ENCODE measurements around the gene PASK. TPM values are rescaled to one million over a fixed set of nuclear protein-coding genes. Genes with fewer than 3 reads are reported as not detected.

Gene PASK
- total RNA-seq, 1 donor from 2014 or later: 10.5 TPM

DNA sequence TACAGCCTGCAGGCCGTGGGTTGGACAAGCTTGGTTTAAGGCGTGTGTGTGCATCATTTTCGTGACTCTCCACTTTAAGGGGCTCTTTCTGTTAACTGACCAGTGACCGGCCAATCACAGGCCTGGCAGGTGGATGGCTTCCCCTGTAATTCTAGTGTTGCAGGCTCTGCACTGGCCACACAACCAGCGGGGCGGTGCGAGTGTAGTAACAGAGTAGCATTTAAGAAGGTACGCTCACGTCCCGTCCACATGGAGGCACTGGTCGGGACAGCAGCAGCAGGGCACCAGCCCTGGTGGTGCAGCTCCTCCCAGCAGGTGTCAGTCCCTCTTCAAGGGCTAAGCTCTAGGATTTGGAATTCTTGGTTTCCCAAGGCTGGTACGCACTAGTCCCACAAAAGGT lies 31.2 kb upstream of the PASK start:
- Mint-ChIP-seq H3K4me1 (ENCODE audit: unreplicated experiment) (no peaks in the 10 kb centered on the region), H3K27ac (ENCODE audit: unreplicated experiment) (no peak overlapping the region), H3K4me3 (ENCODE audit: unreplicated experiment) (no peak overlapping the region), H3K9me3 (ENCODE audit: unreplicated experiment) (no peaks in the 10 kb centered on the region), H3K27me3 (ENCODE audit: unreplicated experiment) (no peaks in the 10 kb centered on the region), H3K36me3 (ENCODE audit: unreplicated experiment) (peaks cover 22% of the 10 kb centered on the region)
- TF ChIP-seq, protein P1, sequence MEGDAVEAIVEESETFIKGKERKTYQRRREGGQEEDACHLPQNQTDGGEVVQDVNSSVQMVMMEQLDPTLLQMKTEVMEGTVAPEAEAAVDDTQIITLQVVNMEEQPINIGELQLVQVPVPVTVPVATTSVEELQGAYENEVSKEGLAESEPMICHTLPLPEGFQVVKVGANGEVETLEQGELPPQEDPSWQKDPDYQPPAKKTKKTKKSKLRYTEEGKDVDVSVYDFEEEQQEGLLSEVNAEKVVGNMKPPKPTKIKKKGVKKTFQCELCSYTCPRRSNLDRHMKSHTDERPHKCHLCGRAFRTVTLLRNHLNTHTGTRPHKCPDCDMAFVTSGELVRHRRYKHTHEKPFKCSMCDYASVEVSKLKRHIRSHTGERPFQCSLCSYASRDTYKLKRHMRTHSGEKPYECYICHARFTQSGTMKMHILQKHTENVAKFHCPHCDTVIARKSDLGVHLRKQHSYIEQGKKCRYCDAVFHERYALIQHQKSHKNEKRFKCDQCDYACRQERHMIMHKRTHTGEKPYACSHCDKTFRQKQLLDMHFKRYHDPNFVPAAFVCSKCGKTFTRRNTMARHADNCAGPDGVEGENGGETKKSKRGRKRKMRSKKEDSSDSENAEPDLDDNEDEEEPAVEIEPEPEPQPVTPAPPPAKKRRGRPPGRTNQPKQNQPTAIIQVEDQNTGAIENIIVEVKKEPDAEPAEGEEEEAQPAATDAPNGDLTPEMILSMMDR (IDR thresholded peaks at IDR 0.05): no peak
- no peak for DNase-seq (ENCODE audit: extremely low spot score, unreplicated experiment)

DNA sequence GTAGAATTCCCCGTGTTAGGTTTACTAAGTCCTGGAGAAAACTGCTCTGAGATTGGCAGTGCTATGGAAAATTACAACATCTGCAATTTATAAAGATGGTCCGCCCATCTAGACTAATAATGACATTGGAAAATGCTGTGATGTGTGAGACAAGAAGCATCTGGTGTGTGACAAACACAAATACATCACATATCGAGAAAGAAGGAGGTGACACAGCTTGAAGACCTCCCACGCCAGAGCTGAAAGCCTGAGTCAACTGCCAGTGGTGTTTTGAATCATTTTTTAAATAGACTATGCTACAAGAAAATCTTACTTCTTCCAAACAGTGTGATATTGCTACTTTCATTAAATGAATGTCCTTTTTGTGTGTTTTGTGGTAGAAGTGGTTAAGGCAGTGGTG lies 30.6 kb upstream of the PASK start:
- Mint-ChIP-seq H3K4me1 (ENCODE audit: unreplicated experiment) (no peaks in the 10 kb centered on the region), H3K9me3 (ENCODE audit: unreplicated experiment) (no peaks in the 10 kb centered on the region), H3K27ac (ENCODE audit: unreplicated experiment) (no peak overlapping the region), H3K27me3 (ENCODE audit: unreplicated experiment) (no peaks in the 10 kb centered on the region), H3K36me3 (ENCODE audit: unreplicated experiment) (peaks cover 22% of the 10 kb centered on the region), H3K4me3 (ENCODE audit: unreplicated experiment) (no peak overlapping the region)
- no peak for DNase-seq (ENCODE audit: extremely low spot score, unreplicated experiment)
- TF ChIP-seq, protein P1 (IDR thresholded peaks at IDR 0.05): no peak

DNA sequence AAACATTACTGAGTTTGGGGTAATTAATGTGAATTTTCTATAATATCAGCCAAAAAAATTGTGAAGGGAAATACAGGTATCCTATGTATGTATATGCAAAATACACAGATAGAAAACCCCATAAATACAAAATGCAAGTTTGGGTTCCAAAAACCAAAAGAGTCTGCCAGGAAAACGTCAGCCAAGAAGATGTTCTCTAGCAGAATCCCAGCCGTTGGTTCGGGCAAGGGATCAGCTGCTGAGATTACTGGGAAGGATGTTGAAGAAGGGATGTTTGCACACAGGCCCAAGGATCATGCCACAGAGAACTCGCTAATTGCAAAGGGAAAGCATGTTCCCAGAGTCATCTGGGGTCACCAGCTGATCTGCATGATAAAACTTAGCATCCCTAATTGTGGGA lies 29.7 kb upstream of the PASK start:
- no peak for DNase-seq (ENCODE audit: extremely low spot score, unreplicated experiment)
- Mint-ChIP-seq H3K27me3 (ENCODE audit: unreplicated experiment) (no peaks in the 10 kb centered on the region), H3K9me3 (ENCODE audit: unreplicated experiment) (no peaks in the 10 kb centered on the region), H3K4me3 (ENCODE audit: unreplicated experiment) (no peak overlapping the region), H3K27ac (ENCODE audit: unreplicated experiment) (no peak overlapping the region), H3K36me3 (ENCODE audit: unreplicated experiment) (peaks cover 25% of the 10 kb centered on the region), H3K4me1 (ENCODE audit: unreplicated experiment) (no peaks in the 10 kb centered on the region)
- TF ChIP-seq, protein P1 (IDR thresholded peaks at IDR 0.05): no peak

DNA sequence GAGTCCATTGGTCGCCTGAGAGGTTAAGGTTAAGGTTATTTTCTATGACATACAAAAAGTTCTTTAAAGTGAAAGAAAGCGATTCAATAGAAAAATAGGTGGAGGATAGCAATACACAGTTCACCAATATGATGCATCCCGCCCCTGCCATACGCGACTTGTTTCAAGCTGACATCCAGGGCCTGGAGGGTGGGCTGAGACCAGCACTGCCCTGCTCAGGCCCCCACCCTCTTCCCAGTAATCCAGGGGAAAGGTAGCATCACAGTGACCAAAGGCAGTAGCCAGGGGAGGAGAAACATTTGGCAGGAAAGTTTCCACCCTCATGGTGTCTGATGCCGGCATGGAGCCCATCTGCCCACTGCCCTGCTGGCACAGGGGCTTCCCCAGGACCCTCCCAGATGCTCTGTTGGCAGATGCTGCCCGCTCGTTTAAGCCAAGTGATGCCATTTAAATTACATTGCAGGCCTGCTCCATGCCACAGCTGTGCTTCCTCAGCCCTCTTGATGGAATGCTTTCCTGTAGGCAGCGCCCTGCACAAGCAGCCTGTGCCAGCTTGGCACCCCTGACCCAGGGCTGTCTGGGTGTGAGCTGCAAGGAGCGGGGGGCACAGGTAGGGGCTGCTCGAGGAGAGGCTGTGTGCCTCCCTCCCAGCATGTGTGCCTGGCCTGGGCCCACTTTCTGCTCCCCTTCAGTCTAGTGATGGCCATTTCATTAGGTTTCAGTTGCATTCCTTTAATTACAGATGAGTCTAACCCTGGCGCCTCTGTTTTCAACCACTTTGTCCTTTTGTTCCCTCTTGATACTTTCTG lies 28.5 kb upstream of the PASK start:
- Mint-ChIP-seq H3K4me1 (ENCODE audit: unreplicated experiment) (peaks cover 4% of the 10 kb centered on the region), H3K27ac (ENCODE audit: unreplicated experiment) (no peak overlapping the region), H3K9me3 (ENCODE audit: unreplicated experiment) (no peaks in the 10 kb centered on the region), H3K4me3 (ENCODE audit: unreplicated experiment) (no peak overlapping the region), H3K27me3 (ENCODE audit: unreplicated experiment) (no peaks in the 10 kb centered on the region), H3K36me3 (ENCODE audit: unreplicated experiment) (peaks cover 26% of the 10 kb centered on the region)
- TF ChIP-seq, protein P1 (IDR thresholded peaks at IDR 0.05): no peak
- no peak for DNase-seq (ENCODE audit: extremely low spot score, unreplicated experiment)

DNA sequence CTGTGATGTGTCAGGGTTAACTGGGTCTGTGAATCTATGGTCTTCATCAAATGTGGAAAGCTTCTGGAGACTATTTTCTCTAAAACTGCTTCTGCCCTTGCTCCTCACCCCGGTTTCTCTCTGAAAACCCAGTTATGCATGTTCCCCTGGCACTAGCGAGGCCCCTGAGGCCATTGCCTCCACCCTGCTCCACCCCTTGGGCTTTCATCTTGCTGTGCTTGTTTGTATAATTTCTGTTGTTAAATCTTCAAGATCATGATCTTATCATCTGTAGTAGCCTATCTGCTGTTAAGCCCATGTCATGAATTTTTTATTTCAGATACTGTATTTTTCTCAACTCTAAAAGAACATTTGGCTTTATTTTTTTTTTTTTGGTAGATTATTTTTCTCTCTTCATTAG lies 24.3 kb upstream of the PASK start:
- peaks cover 43% of the 10 kb centered on the region for H3K36me3 Mint-ChIP-seq (ENCODE audit: unreplicated experiment)
- no peak overlapping the region for H3K27ac Mint-ChIP-seq (ENCODE audit: unreplicated experiment)
- TF ChIP-seq, protein P1 (IDR thresholded peaks at IDR 0.05): no peak
- no peak for DNase-seq (ENCODE audit: extremely low spot score, unreplicated experiment)
- peaks cover 15% of the 10 kb centered on the region for H3K9me3 Mint-ChIP-seq (ENCODE audit: unreplicated experiment)
- H3K4me1 Mint-ChIP-seq (ENCODE audit: unreplicated experiment): peaks cover 4% of the 10 kb centered on the region
- no peak overlapping the region for H3K4me3 Mint-ChIP-seq (ENCODE audit: unreplicated experiment)
- H3K27me3 Mint-ChIP-seq (ENCODE audit: unreplicated experiment): no peaks in the 10 kb centered on the region

Data from osteocyte (in vitro differentiated cells).